ENCODE results near the gene ERICH6.

ERICH6 gene

DNA sequence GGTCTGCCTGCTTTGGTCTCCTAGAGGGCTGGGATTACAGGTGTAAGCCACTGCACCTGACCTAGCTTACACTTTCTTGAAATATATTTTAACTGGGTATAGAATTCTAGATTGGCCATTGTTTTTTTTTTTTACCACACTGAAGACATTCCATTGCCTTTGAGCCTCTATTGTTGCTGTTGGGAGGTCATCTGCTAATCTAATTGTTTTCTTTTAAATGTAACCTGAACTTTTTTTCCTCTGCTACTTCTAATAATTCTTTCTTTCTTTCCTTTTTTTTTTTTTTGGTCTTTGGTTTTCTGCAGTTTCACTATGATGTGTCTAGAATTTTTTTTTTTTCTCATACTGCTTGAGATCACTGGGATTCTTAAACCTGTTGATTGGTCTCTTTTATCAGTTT is 28.1 kb downstream of the ERICH6 start:
- TF ChIP-seq, protein P1, sequence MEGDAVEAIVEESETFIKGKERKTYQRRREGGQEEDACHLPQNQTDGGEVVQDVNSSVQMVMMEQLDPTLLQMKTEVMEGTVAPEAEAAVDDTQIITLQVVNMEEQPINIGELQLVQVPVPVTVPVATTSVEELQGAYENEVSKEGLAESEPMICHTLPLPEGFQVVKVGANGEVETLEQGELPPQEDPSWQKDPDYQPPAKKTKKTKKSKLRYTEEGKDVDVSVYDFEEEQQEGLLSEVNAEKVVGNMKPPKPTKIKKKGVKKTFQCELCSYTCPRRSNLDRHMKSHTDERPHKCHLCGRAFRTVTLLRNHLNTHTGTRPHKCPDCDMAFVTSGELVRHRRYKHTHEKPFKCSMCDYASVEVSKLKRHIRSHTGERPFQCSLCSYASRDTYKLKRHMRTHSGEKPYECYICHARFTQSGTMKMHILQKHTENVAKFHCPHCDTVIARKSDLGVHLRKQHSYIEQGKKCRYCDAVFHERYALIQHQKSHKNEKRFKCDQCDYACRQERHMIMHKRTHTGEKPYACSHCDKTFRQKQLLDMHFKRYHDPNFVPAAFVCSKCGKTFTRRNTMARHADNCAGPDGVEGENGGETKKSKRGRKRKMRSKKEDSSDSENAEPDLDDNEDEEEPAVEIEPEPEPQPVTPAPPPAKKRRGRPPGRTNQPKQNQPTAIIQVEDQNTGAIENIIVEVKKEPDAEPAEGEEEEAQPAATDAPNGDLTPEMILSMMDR (conservative IDR thresholded peaks at IDR 0.05): no peak
- no peak overlapping the region for H3K27ac ChIP-seq

DNA sequence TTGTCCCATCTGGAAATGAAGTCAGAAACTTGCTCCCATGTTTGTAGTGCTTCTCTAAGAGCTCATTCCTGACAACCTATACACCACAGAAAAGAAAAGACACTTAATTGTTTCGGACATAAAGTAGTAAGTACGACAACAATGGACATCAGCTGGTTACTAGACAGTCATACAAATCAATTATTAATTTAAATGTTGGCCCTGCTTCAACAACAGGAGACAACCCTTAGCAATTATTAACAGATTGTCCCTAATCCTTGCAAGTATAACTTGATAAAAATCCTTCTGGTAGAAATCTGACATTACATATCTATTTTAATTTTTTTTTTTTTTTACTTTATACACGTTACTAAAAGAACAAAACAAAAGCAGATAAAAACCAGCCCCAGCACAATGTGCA is 29.8 kb downstream of the ERICH6 start:
- TF ChIP-seq, protein P1 (conservative IDR thresholded peaks at IDR 0.05): no peak
- no peak overlapping the region for H3K27ac ChIP-seq

DNA sequence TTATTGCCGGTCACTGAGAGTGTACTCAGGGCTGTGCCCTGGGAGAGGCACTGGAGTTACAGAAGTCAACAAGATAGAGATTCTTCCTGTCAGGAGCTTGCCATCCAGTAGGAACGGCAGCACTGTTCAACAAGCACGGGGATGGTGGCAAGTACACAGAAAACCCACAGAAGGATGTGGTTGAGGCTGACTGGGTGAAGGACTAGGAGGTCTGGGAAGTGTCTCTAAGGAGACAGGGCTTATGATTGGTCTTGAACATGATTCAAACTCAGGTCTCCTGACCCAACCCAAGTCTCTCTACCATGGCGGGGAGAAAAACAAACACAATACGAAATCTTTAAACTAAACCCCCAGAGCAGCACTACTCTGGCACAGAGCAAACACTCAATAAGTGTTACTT is 37.6 kb downstream of the ERICH6 start:
- H3K27ac ChIP-seq: no peak overlapping the region
- TF ChIP-seq, protein P1 (conservative IDR thresholded peaks at IDR 0.05): no peak

DNA sequence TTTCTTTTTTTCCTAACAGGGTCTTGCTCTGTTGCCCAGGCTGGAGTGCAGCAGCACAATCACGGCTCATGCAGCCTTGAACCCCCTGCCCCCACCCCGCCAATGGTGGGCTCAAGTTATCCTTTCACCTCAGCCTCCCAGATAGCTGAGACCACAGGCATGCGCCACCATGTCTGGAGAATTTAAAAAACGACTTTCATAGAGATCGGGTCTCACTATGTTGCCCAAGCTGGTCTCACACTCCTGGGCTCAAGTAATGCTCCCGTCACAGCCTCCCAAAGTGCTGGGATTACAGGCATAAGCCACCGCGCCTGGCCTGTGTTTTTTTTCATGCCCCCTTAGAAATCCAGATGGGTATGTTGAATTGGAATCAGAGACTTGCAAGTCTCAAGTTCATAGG is 40.3 kb downstream of the ERICH6 start:
- H3K27ac ChIP-seq: no peak overlapping the region
- TF ChIP-seq, protein P1 (conservative IDR thresholded peaks at IDR 0.05): no peak

DNA sequence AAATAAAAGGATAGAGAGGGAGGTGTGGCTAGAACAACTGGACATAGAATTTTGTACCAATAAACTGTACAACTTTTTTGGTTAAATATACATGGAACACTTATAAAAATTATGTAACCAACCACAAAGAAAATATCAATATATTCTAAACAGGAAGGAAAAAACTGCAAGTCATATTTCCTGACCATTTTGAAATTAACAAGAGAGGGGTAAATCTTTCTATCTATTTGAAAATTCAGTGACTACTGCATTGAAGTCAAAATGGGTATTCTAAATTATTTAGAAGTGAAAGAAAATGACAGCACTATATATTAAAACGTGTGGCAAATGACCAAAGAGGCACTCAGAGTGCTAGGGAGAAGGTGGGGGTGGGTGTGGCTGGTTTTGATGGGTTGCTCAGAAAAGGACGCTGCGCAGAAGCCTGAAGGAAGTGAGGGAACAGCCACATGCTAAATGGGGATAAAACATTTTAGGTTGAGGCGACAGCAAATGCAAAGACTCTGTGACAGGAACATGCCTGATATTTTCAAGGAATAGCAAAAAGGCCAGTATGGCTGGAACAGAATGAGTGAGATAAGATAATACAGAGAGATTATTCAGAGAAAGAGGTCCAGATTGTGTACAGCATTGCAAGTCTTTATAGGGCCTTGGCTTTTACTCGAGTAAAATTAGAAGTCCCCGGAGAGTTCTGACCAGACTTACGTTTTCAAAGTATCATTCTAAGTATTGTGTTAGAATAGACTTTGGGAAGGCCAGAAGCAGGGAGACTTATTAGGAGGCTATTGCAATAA is 41.1 kb downstream of the ERICH6 start:
- no peak overlapping the region for H3K27ac ChIP-seq
- TF ChIP-seq, protein P1 (conservative IDR thresholded peaks at IDR 0.05): no peak

DNA sequence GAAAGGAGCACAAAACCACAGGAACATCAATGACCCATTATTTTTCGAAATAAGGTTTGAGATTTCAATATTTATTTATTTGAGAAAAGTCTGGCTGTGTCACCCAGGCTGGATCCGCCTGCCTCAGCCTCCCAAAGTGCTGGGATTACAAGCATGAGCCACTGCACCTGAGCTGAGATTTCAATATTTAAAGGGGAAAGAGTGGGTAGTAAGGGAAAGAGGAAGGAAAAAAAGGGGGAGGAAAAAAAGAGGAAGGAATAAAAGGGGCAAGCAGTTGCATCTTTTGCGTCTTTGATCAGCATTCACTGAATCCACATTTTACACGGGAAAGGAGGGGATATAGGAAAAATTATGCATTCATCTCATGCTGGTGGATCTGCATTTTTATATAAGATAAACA is 47.4 kb downstream of the ERICH6 start:
- no peak overlapping the region for H3K27ac ChIP-seq
- TF ChIP-seq, protein P1 (conservative IDR thresholded peaks at IDR 0.05): no peak

DNA sequence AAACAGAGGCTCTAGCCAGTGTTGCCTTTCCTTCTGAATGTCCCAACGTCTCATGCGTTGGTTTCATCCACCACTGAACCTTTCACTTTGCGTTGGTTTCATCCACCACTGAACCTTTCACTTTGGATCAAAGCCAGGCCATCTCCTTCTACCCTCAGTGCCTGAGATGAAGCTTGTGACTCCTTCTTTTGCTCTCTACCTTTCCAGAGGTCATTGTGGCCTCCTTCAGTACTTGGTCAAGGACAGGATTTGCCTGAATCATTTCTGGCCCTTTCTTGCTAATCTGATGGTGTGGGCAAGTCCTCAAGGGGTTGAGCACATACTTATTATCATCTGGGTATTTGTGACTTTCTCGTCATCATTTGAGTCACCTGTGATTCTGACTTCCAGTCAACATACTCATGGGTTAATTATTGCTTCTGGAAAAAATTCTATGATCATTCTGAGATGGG is 50.6 kb downstream of the ERICH6 start:
- TF ChIP-seq, protein P1 (conservative IDR thresholded peaks at IDR 0.05): no peak
- H3K27ac ChIP-seq: no peak overlapping the region
